ENCODE data around the gene PNMT.
"Not testable (repeated sequence)": the region's sequence is repeated elsewhere in the genome, so short reads cannot be mapped to it uniquely, and the experiment has no call there.

The PNMT gene

DNA sequence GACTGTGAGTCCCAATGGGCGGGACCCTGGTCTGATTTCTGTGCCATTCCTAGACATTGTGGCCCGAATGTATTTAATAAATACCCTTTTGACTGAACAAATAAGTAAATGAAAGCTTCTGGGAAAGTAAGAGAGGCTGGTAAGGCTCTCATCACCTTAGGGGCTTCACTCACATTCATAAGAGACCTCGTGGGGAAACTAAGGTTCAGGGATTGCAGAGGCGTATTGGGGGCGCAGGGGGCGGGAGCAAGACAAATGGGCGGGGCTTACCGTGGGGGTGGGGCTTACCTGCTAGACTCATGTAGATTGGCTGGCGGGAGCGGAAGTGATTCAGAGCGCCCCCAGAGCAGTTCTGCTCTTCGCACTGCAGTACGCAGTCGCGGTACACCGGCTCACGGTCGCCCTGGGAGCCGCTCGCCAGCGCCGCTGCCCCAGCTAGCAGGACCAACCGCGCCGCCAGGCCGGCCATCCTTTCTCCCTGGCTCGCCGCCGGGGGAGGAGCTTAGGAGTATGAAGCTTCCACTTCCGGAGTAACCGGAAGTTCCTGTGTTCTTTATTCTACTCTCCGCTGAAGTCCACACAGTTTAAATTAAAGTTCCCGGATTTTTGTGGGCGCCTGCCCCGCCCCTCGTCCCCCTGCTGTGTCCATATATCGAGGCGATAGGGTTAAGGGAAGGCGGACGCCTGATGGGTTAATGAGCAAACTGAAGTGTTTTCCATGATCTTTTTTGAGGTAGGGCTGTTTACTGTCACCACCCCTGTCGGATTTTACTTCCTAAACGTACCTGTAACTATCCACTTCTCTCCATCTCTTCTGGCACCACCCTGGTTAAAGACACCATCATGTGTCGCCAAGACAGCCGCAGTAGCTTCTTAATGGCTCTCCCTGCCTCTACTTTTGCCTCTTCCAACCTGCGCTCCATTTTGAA, 19.6 kb downstream of the PNMT start, which contains the start of gene PGAP3:
PGAP3 (minus strand) TSS at position 512 of the 929 bp plus-strand sequence; CDS start at position 469, 43 bp downstream.
- DNase-seq (ENCODE audit: low spot score), result peak; percentile 93

- no peak for DNase-seq (ENCODE audit: low spot score)
These were observed 20.2 kb downstream of the PNMT start for GRCh38 chr17:39688475-39688835.

DNA sequence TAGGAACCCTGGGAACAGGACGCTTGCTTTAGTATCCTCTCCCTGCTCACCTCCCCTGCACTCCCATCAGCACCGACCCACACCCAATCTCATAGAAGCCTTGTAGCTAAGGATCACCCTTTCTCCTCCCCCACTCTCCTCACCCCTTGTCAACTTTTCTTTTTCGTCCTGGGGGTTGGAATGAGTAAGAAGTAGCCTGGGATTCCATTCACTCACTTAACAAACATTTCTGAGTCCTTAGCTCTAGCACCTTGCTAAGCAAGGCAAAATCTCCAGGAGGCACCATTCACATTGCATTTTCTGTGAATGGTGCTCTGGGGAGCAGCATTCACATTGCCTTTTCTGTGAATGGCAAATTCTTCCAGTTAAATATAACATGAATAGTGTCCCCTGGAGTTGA, 20.7 kb downstream of the PNMT start:
- no peak for DNase-seq (ENCODE audit: low spot score)

DNA sequence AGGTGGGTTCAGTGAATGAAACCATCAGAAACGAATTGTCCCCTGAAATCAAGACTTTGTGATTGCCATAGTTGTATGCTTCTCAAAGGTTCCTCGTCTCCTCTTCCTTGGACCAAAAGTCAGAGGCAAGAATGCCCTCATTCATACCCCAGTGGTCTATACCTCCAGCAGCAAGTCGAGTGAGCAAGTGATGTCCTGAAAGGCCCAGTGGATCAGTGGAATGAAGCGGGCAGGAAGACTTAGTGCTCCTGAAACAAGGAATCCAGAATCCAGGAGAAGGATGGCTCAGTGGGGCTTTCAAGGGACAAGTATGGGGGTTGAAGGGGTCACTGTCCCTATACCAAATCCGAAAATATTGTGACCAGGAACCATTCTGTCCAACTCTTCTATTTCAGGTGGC, 26.3 kb downstream of the PNMT start:
- DNase-seq (ENCODE audit: low spot score), result no peak

GRCh38 chr17:39695089-39695474, 26.8 kb downstream of the PNMT start:
- DNase-seq (ENCODE audit: low spot score), result no peak

DNA sequence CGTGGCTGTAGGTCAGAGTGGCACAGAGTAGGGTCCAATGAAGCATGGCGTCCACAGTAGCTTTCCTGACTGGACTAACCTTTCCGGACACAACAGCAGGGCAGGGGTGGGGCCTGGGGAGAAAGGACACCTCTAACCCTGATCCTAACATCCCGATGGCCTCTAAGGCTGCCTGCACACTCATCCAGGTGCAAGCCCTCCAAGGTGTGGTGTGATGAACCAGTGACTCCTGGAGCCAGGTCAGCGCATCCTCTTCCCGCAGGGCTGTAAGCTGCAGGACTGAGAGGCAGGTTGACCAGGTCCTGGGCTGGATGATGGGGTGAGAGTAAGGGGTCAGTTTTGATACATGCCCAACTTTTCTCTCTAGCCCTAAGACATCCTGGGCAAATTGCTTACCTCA, 28.5 kb downstream of the PNMT start:
- DNase-seq (ENCODE audit: low spot score), result no peak

GRCh38 chr17:39697961-39698360, 29.7 kb downstream of the PNMT start:
- DNase-seq (ENCODE audit: low spot score), result no peak

- not testable (repeated sequence) for DNase-seq (ENCODE audit: low spot score)
These were observed 31.0 kb downstream of the PNMT start for GRCh38 chr17:39699157-39699817.

GRCh38 chr17:39699818-39700147, 31.5 kb downstream of the PNMT start, which contains the start of gene ERBB2:
TSS of gene ERBB2 (plus strand) at chr17:39700064. CDS start at chr17:39700239, 175 bp downstream.
- DNase-seq (ENCODE audit: low spot score), result peak; percentile 85

- peak; percentile 70 for DNase-seq (ENCODE audit: low spot score)
These were observed 32.1 kb downstream of the PNMT start for GRCh38 chr17:39700148-39700987.

GRCh38 chr17:39701012-39701783, 32.9 kb downstream of the PNMT start:
- DNase-seq (ENCODE audit: low spot score), result no peak

DNA sequence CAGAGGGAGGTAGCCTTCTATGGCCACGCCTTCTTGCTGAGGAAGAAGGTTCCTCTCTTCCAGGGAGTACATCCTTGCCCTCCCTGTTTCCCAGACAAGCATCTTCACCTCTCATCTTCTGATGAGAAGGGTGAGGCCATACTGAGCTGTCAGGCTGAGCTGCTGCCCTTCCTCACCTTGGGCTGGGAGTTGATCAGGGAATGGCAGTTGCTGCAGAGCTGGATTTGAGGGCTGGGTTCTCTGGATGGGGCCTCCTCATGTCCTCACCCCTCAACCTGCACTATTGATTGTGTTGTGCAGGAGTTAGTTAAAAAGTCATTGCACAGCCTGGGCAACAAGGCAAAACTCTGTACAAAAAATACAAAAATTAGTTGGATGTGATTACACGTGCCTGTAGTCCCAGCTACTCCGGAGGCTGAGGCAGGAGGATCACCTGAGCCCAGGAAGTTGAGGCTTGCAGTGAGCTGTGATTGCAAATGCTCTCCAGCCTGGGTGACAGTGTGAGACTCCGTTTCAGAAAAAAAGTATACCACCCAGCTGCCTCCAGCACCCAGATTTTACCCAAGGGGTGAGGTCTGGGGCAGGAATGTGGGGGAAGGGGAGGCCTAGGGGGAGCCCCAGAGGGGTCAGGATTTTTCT, 33.6 kb downstream of the PNMT start:
- no peak for DNase-seq (ENCODE audit: low spot score)

DNA sequence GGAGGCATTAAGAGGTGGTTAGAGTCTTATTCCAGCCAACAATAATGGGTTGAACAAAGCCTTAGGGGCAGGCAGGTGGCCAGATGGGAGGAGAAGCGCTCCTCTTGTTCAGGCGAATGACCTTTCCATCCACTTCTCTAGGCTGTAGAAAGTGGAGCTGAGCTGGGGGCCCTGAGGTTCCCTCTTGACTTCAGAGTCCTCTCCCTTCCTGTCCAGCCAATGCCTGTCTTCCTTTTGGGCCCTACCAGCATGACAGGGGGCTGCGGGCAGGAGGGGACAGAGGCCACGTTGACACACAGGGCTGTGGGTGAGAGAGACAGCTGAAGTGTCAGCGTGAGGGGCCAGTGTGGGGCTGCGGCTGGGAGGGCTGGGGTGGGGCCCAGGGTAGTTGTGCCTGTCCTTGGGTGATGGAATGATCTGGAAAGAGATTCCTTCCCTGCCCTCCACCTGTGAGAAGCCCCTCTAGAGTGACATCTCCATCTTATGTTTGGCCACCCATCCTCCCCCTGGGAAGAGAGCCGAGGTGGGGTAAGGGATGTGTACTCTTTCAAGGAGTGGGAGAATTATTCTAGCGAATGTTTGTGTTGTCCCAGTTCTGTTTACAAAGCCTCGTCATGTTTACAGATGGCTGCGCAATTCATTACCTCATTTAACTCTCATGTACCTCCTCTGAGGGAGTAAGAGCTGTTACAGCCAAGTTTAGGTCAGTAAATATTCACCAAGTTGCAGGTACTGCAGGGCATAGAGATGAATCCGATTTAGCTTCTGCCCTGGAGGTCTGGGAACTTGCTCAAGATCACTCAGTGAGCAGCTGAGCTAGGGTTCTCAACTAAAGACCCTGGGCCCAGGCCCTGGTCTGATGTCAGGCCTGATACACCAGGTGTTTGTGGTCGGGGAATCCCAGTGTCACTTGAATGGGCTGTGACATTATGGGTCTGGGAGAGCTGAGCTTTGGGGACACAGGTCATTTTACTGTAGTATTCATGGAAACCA, 34.9 kb downstream of the PNMT start:
- no peak for DNase-seq (ENCODE audit: low spot score)

DNA sequence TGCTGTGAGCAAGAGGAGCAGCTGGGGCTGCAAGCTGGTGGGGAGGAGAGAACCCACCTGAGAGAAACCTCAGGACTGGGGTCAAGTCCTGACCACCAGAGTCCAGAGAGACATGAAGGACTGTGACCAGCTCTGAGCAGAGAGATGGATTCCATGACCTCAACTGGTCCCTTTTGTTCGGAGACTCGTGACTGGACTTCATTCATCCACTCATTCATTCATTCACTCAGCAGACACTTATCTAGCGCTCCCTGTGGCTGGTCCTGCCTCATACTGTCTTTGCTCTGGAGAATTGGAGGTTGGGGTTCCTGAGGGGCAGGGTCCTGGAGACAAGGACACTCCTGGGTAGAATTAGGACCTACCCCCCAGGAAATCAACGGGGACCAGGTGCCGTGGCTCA, 35.7 kb downstream of the PNMT start:
- no peak for DNase-seq (ENCODE audit: low spot score)

DNA sequence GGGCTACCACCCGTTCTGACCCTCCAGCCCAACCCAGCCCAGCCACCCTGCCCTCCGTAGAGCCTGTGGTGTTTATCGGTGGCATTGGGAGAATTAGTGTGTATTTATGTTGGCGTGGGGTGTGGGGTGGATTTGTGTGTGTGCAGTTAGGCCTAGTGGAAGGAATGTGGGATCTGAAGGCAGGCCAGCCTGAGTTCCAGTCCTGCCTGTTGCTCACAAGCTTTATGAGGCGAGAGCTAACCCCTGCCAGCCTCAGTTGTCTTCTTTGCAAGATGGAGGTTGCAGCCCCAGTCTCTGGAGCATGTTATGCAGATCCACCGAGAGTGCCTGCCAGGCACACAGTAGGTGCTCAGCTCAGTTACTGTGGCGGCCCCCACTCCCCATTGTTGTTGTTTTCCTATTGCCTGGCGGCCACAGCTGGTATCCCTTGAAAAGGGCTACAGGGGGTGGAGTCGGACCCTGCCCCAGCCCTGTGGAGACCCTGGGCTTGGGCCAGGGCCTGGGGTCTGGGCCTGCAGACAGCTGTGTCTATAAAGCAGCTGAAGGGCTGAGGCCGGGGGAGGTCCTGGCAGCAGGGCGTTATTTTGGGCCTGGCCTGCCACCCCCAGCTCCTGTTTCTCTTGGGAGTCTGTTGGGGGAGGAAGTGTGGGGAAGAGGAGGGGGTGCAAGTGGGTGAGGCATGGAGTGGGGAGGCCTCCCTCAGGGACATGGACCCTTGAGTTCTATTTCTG, 36.7 kb downstream of the PNMT start:
- DNase-seq (ENCODE audit: low spot score), result peak; percentile 83

GRCh38 chr17:39705786-39706348, 37.6 kb downstream of the PNMT start:
- no peak for DNase-seq (ENCODE audit: low spot score)

DNA sequence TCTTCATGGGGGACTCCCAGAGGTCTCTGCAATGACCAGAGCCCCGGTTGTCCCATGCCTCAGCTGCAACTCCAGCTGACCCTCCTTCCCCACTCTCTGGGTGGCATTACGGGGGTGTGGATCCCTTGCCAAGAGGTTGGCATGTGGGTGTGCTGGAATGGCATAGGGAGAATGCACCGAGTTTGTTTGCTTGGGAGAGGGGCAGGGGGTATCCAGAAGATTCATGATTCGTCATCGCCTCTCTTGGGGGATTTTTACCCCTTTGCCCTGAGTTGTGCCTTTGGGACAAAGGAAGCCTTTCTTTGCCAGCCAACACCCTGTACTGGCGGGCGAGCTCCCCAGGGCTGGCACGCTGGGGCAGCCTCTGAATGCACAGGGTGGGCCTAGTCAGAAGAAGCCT, 38.1 kb downstream of the PNMT start:
- no peak for DNase-seq (ENCODE audit: low spot score)

DNA sequence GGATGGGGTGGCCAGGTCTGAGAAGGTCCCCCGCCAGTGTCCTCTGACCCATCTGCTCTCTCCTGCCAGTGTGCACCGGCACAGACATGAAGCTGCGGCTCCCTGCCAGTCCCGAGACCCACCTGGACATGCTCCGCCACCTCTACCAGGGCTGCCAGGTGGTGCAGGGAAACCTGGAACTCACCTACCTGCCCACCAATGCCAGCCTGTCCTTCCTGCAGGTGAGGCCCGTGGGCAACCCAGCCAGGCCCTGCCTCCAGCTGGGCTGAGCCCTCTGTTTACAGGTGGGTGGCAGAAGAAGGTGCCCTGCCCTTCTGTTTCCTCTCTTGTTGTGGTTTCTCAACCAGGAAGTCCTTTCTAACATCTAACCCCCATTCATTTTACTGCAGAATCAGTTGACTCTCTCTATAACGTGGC, 38.7 kb downstream of the PNMT start:
- no peak for DNase-seq (ENCODE audit: low spot score)
